Activated naive CD4-positive, alpha-beta T cell treated with anti-CD3 and anti-CD28 coated beads for 36 hours (primary cell): ENCODE results near the gene UBALD1. TPM values are rescaled to one million over a fixed set of nuclear protein-coding genes. Genes with fewer than 3 reads are reported as not detected.
A peak's percentile ranks its signal among the peaks of the same experiment; 100 is the strongest.

Source experiments
- CTCF ChIA-PET: fragments of 350-600 bp; sonication (Branson Sonifier 250); formaldehyde crosslinking; loops from one replicate; lab custom pipeline; 2021; ENCODE audit warnings: antibody characterized with exemption; lab: Charles Lee
- DNase-seq: peaks from one replicate; pipeline ENCODE4 v3.0.0-alpha.2; 2020
- H3K27ac Mint-ChIP-seq: one replicate; pipeline ENCODE4 v1.8.0; 2021; ENCODE audit warnings: mild to moderate bottlenecking, mixed read lengths
- H3K27me3 Mint-ChIP-seq: one replicate; pipeline ENCODE4 v1.8.0; 2021; ENCODE audit warnings: low read depth, mixed read lengths
- H3K36me3 Mint-ChIP-seq: one replicate; pipeline ENCODE4 v1.8.0; 2021; ENCODE audit warnings: low read depth, mixed read lengths
- H3K4me1 Mint-ChIP-seq: one replicate; pipeline ENCODE4 v1.8.0; 2021; ENCODE audit warnings: low read depth, mixed read lengths
- H3K4me3 Mint-ChIP-seq: one replicate; pipeline ENCODE4 v1.8.0; 2021; ENCODE audit warnings: mild to moderate bottlenecking, moderate library complexity, mixed read lengths
- H3K9me3 Mint-ChIP-seq: one replicate; pipeline ENCODE4 v1.8.0; 2021; ENCODE audit warnings: mixed read lengths
- intact Hi-C: fragments of 100-400 bp; cut with micrococcal nuclease; formaldehyde crosslinking; loops from one replicate; pipeline ENCODE4 v1.15.1; 2023
- total RNA-seq, 2 experiments: library from RNA; stranded (reverse); gene quantifications; one replicate each; pipeline ENCODE4 v1.2.3, GENCODE V29; 2021

The UBALD1 gene
- 1 to 10 TPM; 8.5 to 9.3 TPM for total RNA-seq

DNA sequence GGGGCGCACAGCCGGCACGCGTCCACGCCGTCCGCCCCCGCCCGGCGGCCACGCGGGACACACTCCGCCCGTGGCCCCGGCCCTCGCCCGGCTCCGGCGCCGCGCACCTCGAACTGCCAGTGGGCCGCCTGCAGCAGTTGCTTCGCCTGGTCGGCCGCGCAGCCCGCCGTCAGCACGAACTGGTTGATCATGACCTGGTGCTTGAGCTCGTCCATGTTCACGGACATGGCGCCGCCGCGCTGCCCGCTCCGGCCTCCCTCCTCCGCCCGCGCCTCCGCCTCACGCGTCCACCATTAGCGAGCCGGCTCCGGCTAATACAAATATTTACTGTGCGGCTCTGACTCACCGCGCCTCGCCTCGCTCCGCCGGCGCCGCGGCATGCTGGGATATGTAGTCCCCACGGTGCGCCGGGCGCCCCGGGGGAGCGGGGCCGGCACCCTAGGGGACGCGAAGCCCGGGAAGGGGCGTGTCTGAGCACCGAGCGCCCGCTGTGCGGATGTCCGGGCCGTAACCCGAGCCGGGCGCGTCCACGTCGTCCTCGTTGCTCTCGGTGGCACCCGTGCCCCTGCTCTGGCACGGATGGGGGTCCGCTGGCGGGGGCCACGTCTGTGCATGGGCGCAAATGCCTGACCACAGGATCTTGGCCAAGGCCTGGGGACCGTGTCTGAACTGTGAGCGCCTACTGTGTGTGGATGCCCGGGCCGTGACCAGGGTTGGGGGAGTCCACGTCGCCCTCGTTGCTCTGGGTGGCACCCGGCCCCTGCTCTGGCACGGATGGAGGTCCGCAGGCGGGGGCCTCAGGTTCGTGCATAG, at the start of gene UBALD1:
UBALD1 (minus strand) TSS at position 318 of the 813 bp plus-strand sequence; CDS start at position 227, 91 bp downstream.
- intact Hi-C loops = loop anchor here (10.0 kb wide), 1 partner anchor 260 kb away; the partner anchor contains the start of gene PAM16
- DNase-seq = peak; percentile 85
- Mint-ChIP-seq H3K36me3 (no peaks in the 10 kb centered on the region), H3K27ac (peak within 1 kb of the TSS; percentile 92), H3K4me1 (peaks cover 23% of the 10 kb centered on the region), H3K27me3 (no peaks in the 10 kb centered on the region), H3K9me3 (no peaks in the 10 kb centered on the region), H3K4me3 (peak within 1 kb of the TSS; percentile 89)
- CTCF ChIA-PET = interaction anchor here (0.8 to 3.7 kb wide), 2 partner anchors 10 to 147 kb away, joined by 5 to 19 read pairs; partner anchors contain the start of gene MGRN1

DNA sequence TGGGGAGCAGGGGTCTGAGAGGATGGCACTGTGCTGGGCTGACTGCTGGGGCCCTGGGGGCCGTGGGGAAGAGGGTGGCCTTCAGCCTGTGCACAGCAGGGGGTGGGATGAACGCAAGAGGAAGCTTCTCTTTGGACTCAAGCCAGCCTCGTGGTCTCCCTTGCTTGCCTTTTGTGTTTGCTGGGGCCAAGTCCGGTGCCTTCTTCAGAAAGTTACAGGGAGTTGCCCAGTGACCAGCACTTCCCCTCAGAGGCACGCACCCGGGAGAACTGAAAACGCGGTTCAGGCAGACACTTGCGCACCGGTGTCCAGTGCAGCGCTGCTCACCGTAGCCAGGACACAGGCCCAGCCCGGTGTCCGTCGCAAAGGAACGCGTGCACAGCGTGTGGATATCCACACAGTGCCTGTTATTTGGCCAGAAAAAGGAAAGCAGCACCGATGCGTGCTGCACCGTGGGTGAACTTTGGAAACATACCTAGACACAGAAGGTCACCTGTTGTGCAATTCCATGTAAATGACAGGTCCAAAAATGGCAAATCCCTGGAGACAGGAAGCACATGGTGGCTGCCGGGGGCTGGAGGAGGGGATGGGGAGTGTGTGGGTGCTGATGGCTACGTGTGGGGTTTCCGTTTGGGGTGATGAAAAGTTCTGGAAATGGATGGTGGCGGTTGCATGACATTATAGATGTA, 49.2 kb upstream of the UBALD1 start:
- Mint-ChIP-seq H3K36me3 (peaks cover 10% of the 10 kb centered on the region), H3K4me1 (peaks cover 65% of the 10 kb centered on the region), H3K9me3 (no peaks in the 10 kb centered on the region), H3K27ac (peak overlapping the region; percentile 86), H3K27me3 (no peaks in the 10 kb centered on the region), H3K4me3 (peak overlapping the region; percentile 32)
- CTCF ChIA-PET = interaction anchor here (0.7 to 0.9 kb wide), 2 partner anchors 10 to 14 kb away, joined by 3 to 4 read pairs; no protein-coding TSS in a partner anchor
- intact Hi-C loops = loop anchor here (2.0 kb wide), 1 partner anchor 47 kb away; no protein-coding TSS in a partner anchor
- peak; percentile 45 for DNase-seq

DNA sequence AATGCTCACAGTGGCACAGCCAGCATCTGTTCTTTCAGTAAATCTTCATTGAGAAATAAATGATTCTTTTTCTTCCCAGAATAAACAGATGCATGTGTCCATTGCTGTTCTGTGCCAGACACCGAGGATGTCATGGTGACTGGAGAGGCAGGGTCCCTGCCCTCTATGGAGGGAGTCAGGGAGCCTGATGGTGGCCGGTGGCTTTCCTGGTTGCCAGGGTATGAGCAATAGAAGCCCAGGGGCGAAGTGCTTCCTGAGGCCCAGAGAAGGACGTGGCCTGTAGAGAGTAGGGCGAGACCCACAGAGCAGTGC, 48.7 kb upstream of the UBALD1 start:
- CTCF ChIA-PET = no interaction called here
- H3K4me1 Mint-ChIP-seq = peaks cover 69% of the 10 kb centered on the region

DNA sequence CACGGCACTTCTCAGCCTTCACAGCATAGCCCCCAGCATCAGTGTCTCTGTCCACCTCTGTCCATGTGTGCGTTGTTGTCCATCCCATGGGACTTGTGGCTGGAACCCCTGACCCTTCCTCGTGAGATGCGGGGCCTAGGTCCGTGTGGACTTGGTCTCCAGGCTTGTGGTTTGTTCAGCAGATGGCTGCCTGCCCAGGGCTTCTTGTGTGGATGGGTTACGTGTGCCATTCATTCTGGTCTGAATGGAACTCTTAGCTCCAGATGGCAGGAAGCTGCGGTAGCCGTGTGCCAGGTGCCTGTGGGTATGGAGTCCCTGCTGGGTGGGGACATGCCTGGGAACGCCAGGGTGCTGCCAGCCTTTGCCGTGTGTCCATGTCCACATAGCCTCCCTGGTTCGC, 47.0 kb upstream of the UBALD1 start:
- CTCF ChIA-PET = no interaction called here
- H3K27ac Mint-ChIP-seq = no peak overlapping the region
- no peaks in the 10 kb centered on the region for H3K9me3 Mint-ChIP-seq
- H3K4me3 Mint-ChIP-seq = no peak overlapping the region
- H3K36me3 Mint-ChIP-seq = peaks cover 17% of the 10 kb centered on the region
- H3K4me1 Mint-ChIP-seq = peaks cover 69% of the 10 kb centered on the region
- intact Hi-C loops = loop anchor here (2.0 kb wide), 1 partner anchor 15 kb away; no protein-coding TSS in a partner anchor
- no peak for DNase-seq
- no peaks in the 10 kb centered on the region for H3K27me3 Mint-ChIP-seq

More for the DNA sequence above, 48.7 kb upstream of the UBALD1 start:
- Mint-ChIP-seq H3K9me3 (no peaks in the 10 kb centered on the region), H3K27ac (peak overlapping the region; percentile 86), H3K36me3 (peaks cover 15% of the 10 kb centered on the region), H3K4me3 (no peak overlapping the region), H3K27me3 (no peaks in the 10 kb centered on the region)
- intact Hi-C loops = no loop called here
- no peak for DNase-seq

DNA sequence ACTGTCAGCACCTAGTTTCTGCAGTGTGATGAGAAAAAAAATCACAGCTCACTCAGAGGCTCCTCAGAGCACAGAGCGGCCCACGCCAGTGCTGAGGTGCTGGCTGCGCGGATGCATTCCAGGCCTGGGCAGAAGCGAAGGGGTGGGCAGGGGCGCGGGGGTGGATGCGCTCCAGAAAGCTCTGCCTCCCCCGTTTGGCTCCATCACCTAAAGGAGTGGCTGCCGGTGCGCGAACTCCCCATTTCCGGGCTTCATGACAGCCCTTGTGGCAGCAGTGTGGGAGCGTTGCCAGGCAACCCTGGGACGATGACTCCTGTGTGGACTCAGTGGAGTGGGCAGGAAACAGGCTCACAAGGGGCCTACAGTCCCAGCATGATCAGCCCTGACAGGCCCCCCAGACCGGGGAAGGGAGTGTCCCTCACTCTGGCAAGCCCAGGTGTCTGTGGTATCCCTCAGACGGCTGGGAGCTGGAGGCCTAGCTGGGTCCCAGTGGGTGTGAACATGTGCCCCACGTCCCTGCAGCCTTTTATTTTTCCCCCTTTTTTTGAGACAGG, 45.8 kb upstream of the UBALD1 start:
- CTCF ChIA-PET = interaction anchor here (0.7 to 1.0 kb wide), 3 partner anchors 9 to 178 kb away, joined by 5 to 7 read pairs (median 6); no protein-coding TSS in a partner anchor
- Mint-ChIP-seq H3K9me3 (no peaks in the 10 kb centered on the region), H3K4me1 (peaks cover 65% of the 10 kb centered on the region), H3K27me3 (no peaks in the 10 kb centered on the region), H3K4me3 (no peak overlapping the region), H3K27ac (peak overlapping the region; percentile 61), H3K36me3 (peaks cover 18% of the 10 kb centered on the region)
- peak; percentile 89 for DNase-seq
- intact Hi-C loops = loop anchor here (2.0 kb wide), 1 partner anchor 16 kb away; no protein-coding TSS in a partner anchor

DNA sequence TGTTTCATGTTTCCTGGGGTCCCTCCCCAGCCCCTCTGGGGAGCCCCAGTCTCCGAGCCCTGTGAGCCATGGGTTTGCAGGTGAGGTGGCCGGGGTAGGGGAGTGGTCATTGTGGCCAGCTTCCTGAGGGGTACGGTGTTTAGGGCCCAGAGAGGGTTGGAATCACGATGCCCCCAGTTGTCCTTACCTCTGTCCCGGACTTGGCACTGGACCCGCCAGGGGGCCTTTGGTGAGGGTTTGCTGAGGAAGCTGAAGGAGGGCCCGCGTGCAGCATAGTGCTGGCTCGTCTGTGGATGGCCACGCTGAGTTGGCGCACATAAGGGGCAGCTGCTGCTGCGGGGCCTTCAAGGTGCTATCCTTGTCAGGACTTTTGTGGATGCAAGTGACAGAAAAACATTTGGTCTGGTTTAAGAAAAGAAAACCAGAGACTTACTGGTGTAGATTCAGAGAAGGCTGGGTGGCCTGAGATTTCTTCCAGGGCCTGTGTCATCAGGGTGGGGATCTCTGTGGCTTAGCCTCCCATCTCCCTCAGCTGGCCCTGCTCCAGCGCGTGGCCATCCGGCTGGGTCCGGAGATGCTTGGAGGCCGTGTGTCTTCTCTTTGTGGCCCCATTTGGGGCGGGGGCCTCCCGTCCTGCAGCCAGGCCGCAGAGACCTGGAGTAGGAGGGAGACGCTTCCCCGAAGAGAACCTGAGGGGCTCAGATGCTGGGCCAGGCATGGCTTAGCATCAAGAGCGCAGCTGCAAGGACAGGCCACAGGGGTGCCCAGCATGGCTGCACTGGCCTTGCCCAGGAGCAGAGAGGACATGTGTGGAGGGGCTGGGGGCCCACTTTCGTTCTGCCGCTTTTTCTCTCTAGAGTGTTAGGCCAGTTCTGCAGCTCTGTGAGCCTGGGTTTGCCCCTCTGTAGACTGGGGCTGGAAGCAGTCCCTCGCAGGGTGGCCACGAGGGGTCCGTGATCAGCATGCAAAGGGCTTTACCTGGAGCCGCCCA, 45.0 kb upstream of the UBALD1 start:
- DNase-seq = no peak
- Mint-ChIP-seq H3K27ac (no peak overlapping the region), H3K27me3 (no peaks in the 10 kb centered on the region), H3K36me3 (peaks cover 19% of the 10 kb centered on the region), H3K4me1 (peaks cover 57% of the 10 kb centered on the region), H3K4me3 (no peak overlapping the region), H3K9me3 (no peaks in the 10 kb centered on the region)
- intact Hi-C loops = loop anchor here (2.0 kb wide), 1 partner anchor 17 kb away; no protein-coding TSS in a partner anchor
- CTCF ChIA-PET = interaction anchor here (0.9 to 1.2 kb wide), 2 partner anchors 8 to 34 kb away, joined by 4 to 6 read pairs; no protein-coding TSS in a partner anchor

DNA sequence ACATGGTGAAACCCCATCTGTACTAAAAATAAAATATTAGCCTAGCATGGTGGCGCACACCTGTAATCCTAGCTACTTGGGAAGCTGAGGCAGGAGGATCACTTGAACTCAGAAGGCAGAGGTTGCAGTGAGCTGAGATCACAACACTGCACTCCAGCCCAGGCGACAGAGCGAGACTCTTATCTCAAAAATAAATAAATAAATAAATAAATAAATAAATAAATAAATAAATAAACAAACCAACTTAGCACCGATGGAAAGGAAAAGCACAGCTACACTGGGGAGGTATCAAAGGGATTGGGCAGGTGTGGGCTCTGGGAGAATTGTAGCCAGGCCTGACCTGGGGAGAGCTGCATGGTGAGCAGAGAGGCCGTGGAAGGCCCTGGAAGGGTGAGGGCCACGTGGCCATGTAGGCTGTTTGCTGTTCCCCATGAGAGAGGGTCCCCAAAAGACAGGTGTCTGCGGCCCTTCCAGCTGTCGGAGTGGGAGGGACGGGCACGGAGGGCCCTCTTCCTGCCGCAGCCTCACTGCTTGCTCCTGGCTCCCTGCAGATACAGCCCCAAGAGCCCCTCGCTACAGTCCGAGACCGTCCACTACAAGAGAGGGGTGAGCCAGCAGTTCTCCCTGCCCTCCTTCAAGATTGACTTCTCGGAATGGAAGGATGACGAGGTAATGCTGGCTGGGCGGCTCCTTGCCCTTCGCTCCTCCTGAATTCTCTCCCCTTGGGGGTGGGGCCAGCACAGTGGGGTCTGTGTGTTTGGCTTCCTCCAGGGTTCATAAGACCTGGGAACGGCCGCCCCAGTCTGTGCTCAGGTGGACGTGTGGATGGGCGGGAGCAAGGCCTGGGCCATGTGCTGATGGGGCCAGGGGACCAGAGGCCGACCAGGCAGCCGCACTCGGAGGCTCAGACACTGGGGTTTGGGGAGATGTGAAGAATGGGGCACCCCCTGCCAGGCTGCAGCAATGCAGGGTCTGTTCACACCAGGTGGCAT, 42.3 kb upstream of the UBALD1 start:
- CTCF ChIA-PET = no interaction called here
- intact Hi-C loops = no loop called here
- Mint-ChIP-seq H3K36me3 (peaks cover 16% of the 10 kb centered on the region), H3K9me3 (no peaks in the 10 kb centered on the region), H3K4me3 (no peak overlapping the region), H3K27ac (no peak overlapping the region), H3K27me3 (no peaks in the 10 kb centered on the region), H3K4me1 (peaks cover 33% of the 10 kb centered on the region)
- no peak for DNase-seq

DNA sequence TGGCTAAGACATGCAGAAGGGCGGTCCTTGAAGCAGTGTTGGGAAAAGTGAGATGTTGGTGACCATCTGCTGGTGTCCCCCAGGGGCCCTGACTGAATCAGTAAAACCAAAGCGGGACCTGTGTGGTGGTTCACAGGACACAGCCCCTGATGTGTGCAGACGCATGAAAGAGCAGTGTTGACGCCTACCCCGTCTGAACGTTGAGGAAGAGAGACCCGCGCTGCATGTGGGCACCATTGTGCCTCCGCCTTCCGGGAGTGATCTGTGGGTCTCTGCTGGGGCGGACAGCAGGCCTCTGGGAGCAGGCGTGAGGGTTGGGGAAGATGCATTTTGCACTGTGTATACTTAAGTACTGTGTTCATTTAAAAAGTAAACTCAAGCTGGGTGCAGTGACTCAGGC, 41.5 kb upstream of the UBALD1 start:
- intact Hi-C loops = no loop called here
- CTCF ChIA-PET = no interaction called here
- no peak for DNase-seq
- Mint-ChIP-seq H3K27ac (no peak overlapping the region), H3K9me3 (no peaks in the 10 kb centered on the region), H3K36me3 (peaks cover 17% of the 10 kb centered on the region), H3K4me1 (peaks cover 26% of the 10 kb centered on the region), H3K4me3 (no peak overlapping the region), H3K27me3 (no peaks in the 10 kb centered on the region)

DNA sequence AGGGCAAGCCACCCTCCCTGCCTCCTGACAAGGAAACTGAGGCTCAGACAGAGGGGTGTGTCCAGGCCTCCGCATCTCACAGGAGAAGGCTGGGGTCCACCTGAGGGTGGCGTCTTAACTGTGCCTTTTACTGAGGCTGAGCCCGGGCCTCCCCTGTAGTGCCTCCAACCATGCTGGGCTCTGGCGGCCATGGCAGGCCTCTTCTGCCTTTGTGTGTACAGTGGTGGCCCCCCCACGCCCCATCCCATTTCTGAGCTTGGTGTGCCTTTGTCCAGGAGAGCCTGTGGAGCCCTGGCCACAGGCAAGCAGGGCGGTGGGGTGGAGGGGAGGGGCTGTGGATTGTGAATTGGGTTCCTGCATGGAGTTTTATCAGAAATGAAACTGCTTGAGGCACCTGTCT, 41.1 kb upstream of the UBALD1 start:
- no peaks in the 10 kb centered on the region for H3K27me3 Mint-ChIP-seq
- no peak overlapping the region for H3K27ac Mint-ChIP-seq
- no peak for DNase-seq
- no peak overlapping the region for H3K4me3 Mint-ChIP-seq
- CTCF ChIA-PET = interaction anchor here (0.7 kb wide), 1 partner anchor 81 kb away, joined by 4 read pairs; no protein-coding TSS in a partner anchor
- peaks cover 17% of the 10 kb centered on the region for H3K36me3 Mint-ChIP-seq
- no peaks in the 10 kb centered on the region for H3K9me3 Mint-ChIP-seq
- intact Hi-C loops = no loop called here
- H3K4me1 Mint-ChIP-seq = peaks cover 21% of the 10 kb centered on the region

DNA sequence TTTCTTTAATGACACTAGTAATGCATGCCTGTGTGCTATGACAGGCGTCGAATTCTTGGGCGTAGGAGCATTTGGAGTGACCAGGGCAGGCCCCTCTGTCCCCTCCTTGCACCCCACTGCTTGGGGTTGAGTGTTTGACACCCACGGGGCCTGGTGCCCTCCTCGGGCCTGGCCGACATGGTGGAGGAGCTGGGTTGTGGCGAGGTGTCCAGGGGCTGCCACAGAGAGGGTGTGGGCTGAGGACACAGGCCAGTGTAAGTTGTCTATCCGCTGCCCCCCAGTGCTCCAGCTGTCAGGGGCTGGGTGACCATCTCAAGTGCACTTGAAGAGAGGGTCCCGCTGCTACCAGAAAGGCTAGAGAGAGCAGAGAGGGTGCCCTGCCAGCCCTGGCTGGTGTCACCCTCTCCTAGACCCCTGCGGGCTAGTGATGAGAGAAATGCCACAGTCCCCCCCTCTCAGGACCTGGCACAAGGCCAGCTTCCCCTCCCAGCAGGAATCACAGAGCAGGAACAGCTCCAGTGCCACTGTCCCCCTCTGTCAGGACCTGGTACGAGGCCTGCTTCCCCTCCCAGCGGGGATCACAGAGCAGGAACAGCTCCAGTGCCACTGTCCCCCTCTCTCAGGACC, 40.4 kb upstream of the UBALD1 start:
- peaks cover 18% of the 10 kb centered on the region for H3K4me1 Mint-ChIP-seq
- intact Hi-C loops = no loop called here
- H3K4me3 Mint-ChIP-seq = no peak overlapping the region
- H3K27me3 Mint-ChIP-seq = no peaks in the 10 kb centered on the region
- peaks cover 17% of the 10 kb centered on the region for H3K36me3 Mint-ChIP-seq
- DNase-seq = no peak
- no peak overlapping the region for H3K27ac Mint-ChIP-seq
- no peaks in the 10 kb centered on the region for H3K9me3 Mint-ChIP-seq
- CTCF ChIA-PET = interaction anchor here (0.7 to 1.6 kb wide), 2 partner anchors 9 to 81 kb away, joined by 4 read pairs; no protein-coding TSS in a partner anchor
